HG03442 (cell line): ENCODE measurements around the gene CARD11.

ENCODE experiments used
- ATAC-seq: cut with Tn5 transposase; IDR thresholded peaks from one replicate; pipeline ENCODE4 v1.9.1; 2021; ENCODE audit warnings: mild to moderate bottlenecking, moderate library complexity; ENCODE audit not compliant: unreplicated experiment

Gene CARD11

DNA sequence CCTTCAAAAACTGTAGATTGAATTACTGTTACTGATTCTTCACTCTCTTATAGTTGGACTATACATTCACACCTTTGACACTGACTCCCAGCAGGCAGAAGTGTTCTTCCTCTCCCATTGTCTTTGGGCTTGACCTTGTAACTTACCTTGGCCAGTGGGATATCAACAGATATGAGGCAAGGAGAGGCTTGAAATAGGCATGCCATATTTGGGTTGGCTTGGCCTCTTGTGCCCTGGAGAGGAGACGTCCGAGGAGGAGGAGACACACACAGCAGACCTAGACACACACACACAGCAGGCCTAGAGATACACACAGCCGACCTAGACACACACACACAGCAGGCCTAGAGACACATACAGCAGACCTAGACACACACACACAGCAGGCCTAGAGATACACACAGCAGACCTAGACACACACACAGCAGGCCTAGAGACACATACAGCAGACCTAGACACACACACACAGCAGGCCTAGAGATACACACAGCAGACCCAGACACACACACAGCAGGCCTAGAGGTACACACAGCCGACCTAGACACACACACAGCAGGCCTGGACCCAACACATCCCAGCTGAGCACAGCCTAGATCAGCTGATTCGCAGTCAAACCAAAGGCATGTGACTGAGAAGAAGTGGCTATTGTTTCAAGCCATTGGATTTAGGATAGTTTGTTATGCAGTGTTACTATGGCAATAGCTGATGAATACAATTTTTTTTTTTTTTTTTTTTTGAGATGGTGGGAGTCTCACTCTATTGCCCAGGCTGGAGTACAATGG, 187.1 kb downstream of the CARD11 start:
- no peak for ATAC-seq
